GM10266 (cell line): Measurements from ENCODE around the gene CYP19A1.

Source experiments
- DNase-seq: peaks from one replicate; pipeline ENCODE4 v3.0.0; 2012; ENCODE audit errors: extremely low spot score
- CTCF ChIP-seq: IDR thresholded peaks from 2 replicates; pipeline ENCODE4 v1.5.1; 2012; ENCODE audit warnings: mild to moderate bottlenecking, low read depth; ENCODE audit not compliant: control insufficient read depth, insufficient read depth; ENCODE audit errors: missing control alignments

CYP19A1 gene

DNA sequence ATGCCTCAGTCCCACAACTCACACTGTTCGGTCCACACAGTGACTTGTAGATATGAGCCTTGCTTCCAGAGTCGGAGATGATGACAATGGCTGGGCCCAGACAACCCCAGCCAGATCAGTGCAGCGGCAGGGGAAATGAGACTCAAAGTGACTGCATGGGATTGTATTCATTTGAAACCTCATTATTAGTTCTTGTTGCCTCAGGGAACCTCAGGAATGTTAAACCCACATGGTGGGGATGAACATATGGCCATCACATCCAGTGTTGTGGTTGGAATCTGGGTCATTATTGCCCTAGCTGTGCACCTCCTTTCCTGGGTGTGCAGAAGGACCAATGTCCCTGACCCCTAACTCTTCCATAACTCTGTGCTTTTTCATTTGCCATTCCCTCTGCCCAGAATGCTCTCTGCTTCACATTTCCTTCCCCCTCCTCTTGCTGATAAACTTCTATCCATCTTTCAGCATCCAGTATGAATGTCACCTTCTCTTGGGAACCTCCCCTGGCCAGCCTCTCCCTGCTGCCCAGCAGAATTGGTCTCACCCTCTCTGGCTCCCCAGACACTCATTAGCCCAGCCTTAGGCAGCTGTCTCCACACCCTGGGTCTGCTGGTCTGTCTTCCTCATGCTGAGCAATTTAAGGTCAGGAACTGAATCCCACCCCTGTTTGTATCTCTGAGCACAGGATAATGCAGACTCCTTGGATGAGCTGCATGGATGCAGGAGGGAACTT is 176.7 kb downstream of the CYP19A1 start:
- DNase-seq: no peak
- no peak for TF ChIP-seq CTCF

GRCh38 chr15:51160484-51160883 is 177.9 kb downstream of the CYP19A1 start:
- DNase-seq: no peak

More at GRCh38 chr15:51160484-51160883, 177.9 kb downstream of the CYP19A1 start:
- no peak for TF ChIP-seq CTCF
